GM21717 (cell line): ENCODE measurements around the gene RNF222.
"Not testable (repeated sequence)": the region's sequence is repeated elsewhere in the genome, so short reads cannot be mapped to it uniquely, and the experiment has no call there.

ENCODE experiments used
- ATAC-seq: cut with Tn5 transposase; IDR thresholded peaks from one replicate; pipeline ENCODE4 v1.9.1; 2021; ENCODE audit warnings: mild to moderate bottlenecking, moderate library complexity; ENCODE audit not compliant: unreplicated experiment

Gene RNF222

GRCh38 chr17:8412089-8412488 is 14.5 kb upstream of the RNF222 start:
- ATAC-seq: no peak

GRCh38 chr17:8410883-8411238 is 13.2 kb upstream of the RNF222 start:
- no peak for ATAC-seq

GRCh38 chr17:8409966-8410882 is 12.6 kb upstream of the RNF222 start:
- ATAC-seq: no peak

GRCh38 chr17:8408371-8408770 is 10.7 kb upstream of the RNF222 start:
- ATAC-seq: no peak

- no peak for ATAC-seq
Observed at GRCh38 chr17:8406174-8406573, 8.5 kb upstream of the RNF222 start.

- ATAC-seq: no peak
Observed at GRCh38 chr17:8405499-8406016, 7.9 kb upstream of the RNF222 start.

GRCh38 chr17:8402921-8403536 is 5.4 kb upstream of the RNF222 start:
- no peak for ATAC-seq

GRCh38 chr17:8401107-8401506 is 3.5 kb upstream of the RNF222 start:
- ATAC-seq: no peak

GRCh38 chr17:8398980-8399379 is 1.4 kb upstream of the RNF222 start:
- ATAC-seq: no peak

- ATAC-seq: not testable (repeated sequence)
Observed at GRCh38 chr17:8394497-8394896, 3.1 kb downstream of the RNF222 start.

GRCh38 chr17:8393470-8394231 is 4.0 kb downstream of the RNF222 start:
- ATAC-seq: no peak

GRCh38 chr17:8392674-8393469 is 4.8 kb downstream of the RNF222 start:
- ATAC-seq: no peak

GRCh38 chr17:8392274-8392673 is 5.4 kb downstream of the RNF222 start:
- ATAC-seq: no peak

- no peak for ATAC-seq
Observed at GRCh38 chr17:8391711-8392110, 5.9 kb downstream of the RNF222 start.

- no peak for ATAC-seq
Observed at GRCh38 chr17:8387914-8388651, 9.5 kb downstream of the RNF222 start.

GRCh38 chr17:8386841-8387240 is 10.8 kb downstream of the RNF222 start:
- no peak for ATAC-seq

GRCh38 chr17:8384801-8385378 is 12.7 kb downstream of the RNF222 start:
- no peak for ATAC-seq

- ATAC-seq: peak; percentile 81
Observed at GRCh38 chr17:8383143-8383822, 14.3 kb downstream of the RNF222 start, which contains the start of gene RPL26. RPL26 (minus strand) TSS chr17:8383193; CDS start chr17:8382310, 883 bp downstream.

- no peak for ATAC-seq
Observed at GRCh38 chr17:8382880-8383142, 14.8 kb downstream of the RNF222 start.
